ENCODE measurements around the gene CSNK1G2. TPM values are rescaled to one million over a fixed set of nuclear protein-coding genes. Genes with fewer than 3 reads are reported as not detected.
"Not testable (repeated sequence)": the region's sequence is repeated elsewhere in the genome, so short reads cannot be mapped to it uniquely, and the experiment has no call there.

CSNK1G2 gene
- total RNA-seq, 4 donors from 2014 or later = 75.0 to 321 (median 140) TPM

DNA sequence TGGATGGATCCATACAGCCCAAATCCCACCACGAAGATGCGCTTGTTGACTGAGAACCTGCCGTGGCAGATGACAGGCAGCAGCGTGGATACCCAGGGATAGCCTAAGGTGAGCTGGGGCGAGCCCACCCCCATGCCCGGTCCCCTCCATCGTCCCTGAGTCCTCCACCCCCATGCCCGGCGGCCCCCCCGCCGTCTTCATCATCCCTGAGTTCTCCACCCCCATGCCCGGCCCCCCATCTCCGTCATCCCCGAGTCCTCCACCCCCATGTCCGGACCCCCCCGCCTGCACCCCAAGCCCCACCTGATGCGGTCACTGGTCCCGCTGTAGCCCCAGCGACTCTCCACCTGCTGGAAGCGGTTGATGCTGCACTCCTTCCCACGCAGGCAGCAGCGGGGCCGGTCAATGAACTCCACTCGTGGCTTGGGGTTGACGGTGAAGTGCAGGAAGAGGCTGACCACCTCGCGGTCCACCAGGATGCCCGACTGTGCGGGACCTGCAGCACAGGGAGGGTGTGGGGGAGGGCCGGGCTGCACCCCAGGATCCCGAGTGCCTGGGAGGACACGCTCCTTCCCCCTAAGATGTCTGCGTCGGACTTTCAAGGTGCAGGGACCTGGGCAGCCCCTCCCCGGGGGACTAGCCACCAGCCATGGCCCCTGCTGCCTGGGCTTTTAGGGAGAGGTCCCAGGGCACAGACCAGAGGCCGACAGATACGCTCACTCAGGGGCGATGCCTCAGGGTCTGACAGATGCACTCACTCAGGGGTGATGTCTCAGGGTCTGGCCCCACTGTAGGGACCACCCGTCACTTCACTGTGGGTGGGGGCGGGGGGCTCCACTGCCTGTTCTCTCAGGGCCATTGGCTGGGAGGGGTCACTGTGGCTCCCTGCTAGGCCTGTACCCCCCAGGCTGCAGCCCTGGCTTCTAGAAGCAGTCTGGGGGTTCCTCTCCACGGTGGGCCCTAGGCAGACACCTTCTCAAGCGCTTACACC lies 46.5 kb downstream of the CSNK1G2 start:
- Histone ChIP-seq H3K27ac (no peak overlapping the region), H3K4me1 (no peaks in the 10 kb centered on the region), H3K36me3 (peaks cover 0 to 38% (median 13%) of the 10 kb centered on the region in 4 donors), H3K9me3 (no peaks in the 10 kb centered on the region), H3K27me3 (no peaks in the 10 kb centered on the region), H3K4me3 (no peak overlapping the region)
- DNase-seq = no peak
- intact Hi-C loops (cut with DNase I; ENCODE audit: low total_unique reads) (no loop called here), in situ Hi-C loops (cut with MboI; ENCODE audit: low pct_ligation_motif_present in 1 of 4, low pct_unique_long_range_greater_than_20kb in 1 of 4, low sequenced_read_pairs in 3 of 4) (no loop called here)
- 88% methylated on average over 34 of the region's 42 CpGs; no CpG with 5 or more reads in 1 of the 2 donors for WGBS, 2 donors (ENCODE audit: low coverage in 1 of 2)
- TF ChIP-seq POLR2AphosphoS5 (IDR thresholded peaks at IDR 0.05) (peak in 1 of 3 donors; percentile 15), POLR2A (IDR thresholded peaks at IDR 0.05) (no peak)
- TF ChIP-seq, protein P1, sequence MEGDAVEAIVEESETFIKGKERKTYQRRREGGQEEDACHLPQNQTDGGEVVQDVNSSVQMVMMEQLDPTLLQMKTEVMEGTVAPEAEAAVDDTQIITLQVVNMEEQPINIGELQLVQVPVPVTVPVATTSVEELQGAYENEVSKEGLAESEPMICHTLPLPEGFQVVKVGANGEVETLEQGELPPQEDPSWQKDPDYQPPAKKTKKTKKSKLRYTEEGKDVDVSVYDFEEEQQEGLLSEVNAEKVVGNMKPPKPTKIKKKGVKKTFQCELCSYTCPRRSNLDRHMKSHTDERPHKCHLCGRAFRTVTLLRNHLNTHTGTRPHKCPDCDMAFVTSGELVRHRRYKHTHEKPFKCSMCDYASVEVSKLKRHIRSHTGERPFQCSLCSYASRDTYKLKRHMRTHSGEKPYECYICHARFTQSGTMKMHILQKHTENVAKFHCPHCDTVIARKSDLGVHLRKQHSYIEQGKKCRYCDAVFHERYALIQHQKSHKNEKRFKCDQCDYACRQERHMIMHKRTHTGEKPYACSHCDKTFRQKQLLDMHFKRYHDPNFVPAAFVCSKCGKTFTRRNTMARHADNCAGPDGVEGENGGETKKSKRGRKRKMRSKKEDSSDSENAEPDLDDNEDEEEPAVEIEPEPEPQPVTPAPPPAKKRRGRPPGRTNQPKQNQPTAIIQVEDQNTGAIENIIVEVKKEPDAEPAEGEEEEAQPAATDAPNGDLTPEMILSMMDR (IDR thresholded peaks at IDR 0.05) = no peak

DNA sequence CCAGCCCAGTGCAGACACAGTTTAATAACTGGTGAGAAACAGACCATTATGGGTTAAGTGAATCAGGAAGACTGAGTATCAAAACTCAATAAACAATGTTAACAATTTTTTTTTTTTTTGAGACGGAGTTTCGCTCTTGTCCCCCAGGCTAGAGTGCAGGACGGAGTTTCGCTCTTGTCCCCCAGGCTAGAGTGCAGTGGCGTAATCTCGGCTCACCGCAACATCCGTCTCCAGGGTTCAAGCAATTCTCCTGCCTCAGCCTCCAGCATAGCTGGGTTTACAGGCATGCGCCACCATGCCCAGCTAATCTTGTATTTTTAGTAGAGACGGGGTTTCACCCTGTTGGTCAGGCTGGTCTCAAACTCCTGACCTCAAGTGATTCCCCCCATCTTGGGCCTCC lies 47.5 kb downstream of the CSNK1G2 start:
- DNase-seq; H3K27ac ChIP-seq; H3K4me3 ChIP-seq; H3K4me1 ChIP-seq; intact Hi-C loops (cut with DNase I; ENCODE audit: low total_unique reads); in situ Hi-C loops (cut with MboI; ENCODE audit: low pct_ligation_motif_present in 1 of 4, low pct_unique_long_range_greater_than_20kb in 1 of 4, low sequenced_read_pairs in 3 of 4); H3K27me3 ChIP-seq; H3K9me3 ChIP-seq: not testable (repeated sequence)
- peaks cover 0 to 38% (median 13%) of the 10 kb centered on the region in 4 donors for H3K36me3 ChIP-seq
- 80 to 81% methylated on average over 9 to 10 of the region's 10 CpGs for WGBS, 2 donors (ENCODE audit: low coverage in 1 of 2)

DNA sequence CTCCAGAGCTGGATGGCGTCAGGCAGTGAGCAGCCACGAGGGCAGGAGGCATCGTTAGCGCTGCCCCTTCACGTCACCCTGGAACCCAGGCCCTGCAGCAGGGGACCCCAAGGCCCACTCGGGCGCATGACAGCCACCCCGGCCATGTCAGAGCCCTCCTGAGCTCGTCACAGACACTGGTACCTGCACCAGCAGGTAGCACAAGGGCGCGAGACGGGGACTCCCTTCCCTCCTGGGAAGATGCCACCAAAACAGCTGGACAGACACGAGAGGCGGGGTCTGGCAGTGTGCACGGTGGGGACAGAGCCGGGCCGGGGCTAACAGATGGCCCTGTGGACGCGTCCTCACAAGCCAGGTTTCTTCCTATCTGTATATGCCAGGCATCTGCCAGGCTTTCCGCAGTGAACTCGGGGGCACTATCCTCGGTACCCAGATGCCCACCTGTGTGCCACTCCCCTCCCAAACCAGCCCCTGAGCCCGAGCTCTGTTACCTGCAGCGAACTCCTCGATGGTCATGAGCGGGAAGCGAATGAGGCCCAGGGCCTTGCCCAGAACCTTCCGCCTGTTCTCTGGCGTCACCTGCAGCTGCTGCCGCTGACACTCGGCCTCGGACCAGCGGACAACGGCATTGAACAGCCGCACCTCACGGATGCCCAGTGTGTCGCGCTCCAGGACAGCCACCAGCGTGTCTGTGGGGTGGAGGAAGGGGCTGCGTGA lies 48.7 kb downstream of the CSNK1G2 start:
- TF ChIP-seq, protein P1 (IDR thresholded peaks at IDR 0.05) = no peak
- TF ChIP-seq EP300 (IDR thresholded peaks at IDR 0.05; ENCODE audit: low read depth) (no peak), POLR2A (IDR thresholded peaks at IDR 0.05) (no peak), POLR2AphosphoS5 (IDR thresholded peaks at IDR 0.05) (no peak)

DNA sequence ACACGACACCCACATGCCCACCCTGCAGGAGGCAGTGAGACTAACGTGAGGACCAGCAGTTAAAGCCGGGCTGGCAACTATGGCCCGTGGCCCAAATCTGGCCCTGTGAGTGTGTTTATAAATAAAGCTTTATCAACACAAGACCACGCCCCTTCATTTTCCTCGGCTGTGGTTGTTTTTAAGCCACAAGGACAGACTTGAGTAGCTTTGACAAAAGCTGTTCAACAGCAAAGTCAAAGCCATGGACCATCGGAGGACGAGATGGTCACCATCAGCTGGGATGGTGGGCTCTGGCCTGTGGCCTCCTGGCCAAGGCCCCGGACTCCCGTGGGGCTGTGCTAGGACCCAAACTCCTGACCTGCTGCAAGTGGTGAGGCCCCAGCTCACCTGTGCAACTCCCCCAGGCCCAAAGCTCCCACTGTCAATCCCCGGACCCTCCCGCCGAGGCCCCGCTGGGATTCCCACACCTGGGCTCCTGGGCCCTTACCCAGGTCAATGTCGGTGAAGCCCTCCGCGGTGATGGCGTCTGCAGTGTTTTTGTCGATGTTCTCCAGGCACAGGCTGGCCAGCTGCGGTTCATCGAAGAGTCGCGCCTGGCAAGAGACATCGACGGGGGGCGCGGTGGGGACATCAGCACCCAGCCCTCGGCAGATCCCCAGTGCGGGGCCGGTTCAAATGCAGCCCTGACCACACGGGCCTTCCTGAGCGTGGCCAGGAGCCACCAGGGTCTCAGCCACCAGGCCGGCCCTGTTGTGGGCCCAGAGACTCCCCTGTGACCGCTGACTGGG lies 49.5 kb downstream of the CSNK1G2 start:
- no peak overlapping the region for H3K27ac ChIP-seq
- H3K4me1 ChIP-seq = no peaks in the 10 kb centered on the region
- WGBS, 2 donors (ENCODE audit: low coverage in 1 of 2) = 92% methylated on average over 28 of the region's 34 CpGs; no CpG with 5 or more reads in 1 of the 2 donors
- in situ Hi-C loops (cut with MboI; ENCODE audit: low pct_ligation_motif_present in 1 of 4, low pct_unique_long_range_greater_than_20kb in 1 of 4, low sequenced_read_pairs in 3 of 4) = no loop called here
- peaks cover 0 to 38% (median 13%) of the 10 kb centered on the region in 4 donors for H3K36me3 ChIP-seq
- H3K27me3 ChIP-seq = no peaks in the 10 kb centered on the region
- H3K9me3 ChIP-seq = no peaks in the 10 kb centered on the region
- intact Hi-C loops (cut with DNase I; ENCODE audit: low total_unique reads) = no loop called here
- DNase-seq = no peak
- TF ChIP-seq, protein P1 (IDR thresholded peaks at IDR 0.05) = no peak
- TF ChIP-seq POLR2A (IDR thresholded peaks at IDR 0.05) = no peak
- TF ChIP-seq EP300 (IDR thresholded peaks at IDR 0.05; ENCODE audit: low read depth) = no peak
- TF ChIP-seq POLR2AphosphoS5 (IDR thresholded peaks at IDR 0.05) = no peak
- no peak overlapping the region for H3K4me3 ChIP-seq

More for the DNA sequence above, 48.7 kb downstream of the CSNK1G2 start:
- Histone ChIP-seq H3K9me3 (no peaks in the 10 kb centered on the region), H3K27ac (no peak overlapping the region), H3K4me3 (no peak overlapping the region), H3K27me3 (no peaks in the 10 kb centered on the region), H3K4me1 (no peaks in the 10 kb centered on the region), H3K36me3 (peaks cover 0 to 38% (median 13%) of the 10 kb centered on the region in 4 donors)
- intact Hi-C loops (cut with DNase I; ENCODE audit: low total_unique reads) (no loop called here), in situ Hi-C loops (cut with MboI; ENCODE audit: low pct_ligation_motif_present in 1 of 4, low pct_unique_long_range_greater_than_20kb in 1 of 4, low sequenced_read_pairs in 3 of 4) (no loop called here)
- no peak for DNase-seq
- WGBS, 2 donors (ENCODE audit: low coverage in 1 of 2) = 93% methylated on average over 39 of the region's 40 CpGs; no CpG with 5 or more reads in 1 of the 2 donors
